Measurements from ENCODE around the gene HEXB. TPM values are rescaled to one million over a fixed set of nuclear protein-coding genes. Genes with fewer than 3 reads are reported as not detected.

Gene HEXB
- total and polyA plus RNA-seq, 2 of the 13 experiments (the other 11 are each of a cell fraction or from before 2014, with no cell fraction given), result 100 to 104 TPM

DNA sequence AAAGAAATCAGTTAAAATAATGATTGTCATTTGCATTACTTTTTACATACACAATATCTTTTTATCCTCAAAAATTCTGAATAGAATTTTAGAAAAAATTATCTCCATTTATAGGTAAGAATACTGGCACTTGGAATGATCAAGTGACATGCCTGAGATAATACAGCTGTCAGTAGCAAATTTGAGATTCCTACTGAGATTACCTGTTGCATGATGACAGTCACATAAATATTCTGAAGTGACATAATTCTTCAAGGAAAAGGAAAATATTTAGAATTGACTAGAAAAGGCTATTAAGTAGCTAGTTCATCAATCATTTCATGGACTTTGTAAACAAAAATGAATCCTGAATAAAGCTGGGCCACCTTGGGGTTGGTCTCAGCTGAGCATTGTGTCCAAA, 29.3 kb upstream of the HEXB start (continued):
- TF ChIP-seq, protein P1, sequence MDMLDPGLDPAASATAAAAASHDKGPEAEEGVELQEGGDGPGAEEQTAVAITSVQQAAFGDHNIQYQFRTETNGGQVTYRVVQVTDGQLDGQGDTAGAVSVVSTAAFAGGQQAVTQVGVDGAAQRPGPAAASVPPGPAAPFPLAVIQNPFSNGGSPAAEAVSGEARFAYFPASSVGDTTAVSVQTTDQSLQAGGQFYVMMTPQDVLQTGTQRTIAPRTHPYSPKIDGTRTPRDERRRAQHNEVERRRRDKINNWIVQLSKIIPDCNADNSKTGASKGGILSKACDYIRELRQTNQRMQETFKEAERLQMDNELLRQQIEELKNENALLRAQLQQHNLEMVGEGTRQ (IDR thresholded peaks at IDR 0.05; ENCODE audit: low read depth, low read length), result no peak
- TF ChIP-seq, protein P1 (CRISPR knock-in tag; IDR thresholded peaks at IDR 0.05; ENCODE audit: borderline replicate concordance), result no peak
- no peak for TF ChIP-seq ZNF614 (CRISPR knock-in tag; IDR thresholded peaks at IDR 0.05; ENCODE audit: borderline replicate concordance)
- no peak for TF ChIP-seq IRX3 (CRISPR knock-in tag; IDR thresholded peaks at IDR 0.05; ENCODE audit: borderline replicate concordance, low read depth)
- TF ChIP-seq MXI1 (IDR thresholded peaks at IDR 0.05; ENCODE audit: borderline replicate concordance, low read depth, low read length), result no peak
- no peak for TF ChIP-seq ZNF30 (CRISPR knock-in tag; IDR thresholded peaks at IDR 0.05)
- TF ChIP-seq ISX (CRISPR knock-in tag; conservative IDR thresholded peaks at IDR 0.05), result no peak
- TF ChIP-seq, protein P2, sequence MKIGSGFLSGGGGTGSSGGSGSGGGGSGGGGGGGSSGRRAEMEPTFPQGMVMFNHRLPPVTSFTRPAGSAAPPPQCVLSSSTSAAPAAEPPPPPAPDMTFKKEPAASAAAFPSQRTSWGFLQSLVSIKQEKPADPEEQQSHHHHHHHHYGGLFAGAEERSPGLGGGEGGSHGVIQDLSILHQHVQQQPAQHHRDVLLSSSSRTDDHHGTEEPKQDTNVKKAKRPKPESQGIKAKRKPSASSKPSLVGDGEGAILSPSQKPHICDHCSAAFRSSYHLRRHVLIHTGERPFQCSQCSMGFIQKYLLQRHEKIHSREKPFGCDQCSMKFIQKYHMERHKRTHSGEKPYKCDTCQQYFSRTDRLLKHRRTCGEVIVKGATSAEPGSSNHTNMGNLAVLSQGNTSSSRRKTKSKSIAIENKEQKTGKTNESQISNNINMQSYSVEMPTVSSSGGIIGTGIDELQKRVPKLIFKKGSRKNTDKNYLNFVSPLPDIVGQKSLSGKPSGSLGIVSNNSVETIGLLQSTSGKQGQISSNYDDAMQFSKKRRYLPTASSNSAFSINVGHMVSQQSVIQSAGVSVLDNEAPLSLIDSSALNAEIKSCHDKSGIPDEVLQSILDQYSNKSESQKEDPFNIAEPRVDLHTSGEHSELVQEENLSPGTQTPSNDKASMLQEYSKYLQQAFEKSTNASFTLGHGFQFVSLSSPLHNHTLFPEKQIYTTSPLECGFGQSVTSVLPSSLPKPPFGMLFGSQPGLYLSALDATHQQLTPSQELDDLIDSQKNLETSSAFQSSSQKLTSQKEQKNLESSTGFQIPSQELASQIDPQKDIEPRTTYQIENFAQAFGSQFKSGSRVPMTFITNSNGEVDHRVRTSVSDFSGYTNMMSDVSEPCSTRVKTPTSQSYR (CRISPR knock-in tag; IDR thresholded peaks at IDR 0.05; ENCODE audit: borderline replicate concordance), result no peak

DNA sequence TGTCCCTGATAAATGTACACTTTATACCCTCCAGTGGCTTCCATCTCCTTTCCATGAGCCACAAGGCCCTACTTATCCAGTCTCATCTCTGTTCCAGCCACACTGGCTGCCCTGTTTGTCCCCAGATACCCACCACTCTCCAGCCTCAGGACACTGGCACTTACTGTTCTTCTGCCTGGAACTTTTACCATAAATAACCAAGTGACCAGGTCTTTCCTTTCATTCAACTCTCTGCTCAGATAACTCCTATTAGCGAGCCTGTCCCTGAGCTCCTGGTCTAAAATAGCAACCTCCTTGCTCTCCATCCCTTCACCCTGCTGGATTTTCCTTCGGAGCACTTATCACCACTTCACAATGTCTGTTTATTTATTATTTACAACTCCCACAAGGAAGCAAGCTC, 27.9 kb upstream of the HEXB start:
- Histone ChIP-seq H3K9ac (ENCODE audit: insufficient read depth, low read depth, low read length) (no peak overlapping the region), H3K4me1 (ENCODE audit: insufficient read depth, low read length) (0 out of 2 replicates have a peak, but pooled peaks cover 3% of the 10 kb centered on the region), H3K27ac (ENCODE audit: extremely low read length, insufficient read depth, low read length) (no peak overlapping the region), H3K79me2 (ENCODE audit: insufficient read depth, low read length) (no peaks in the 10 kb centered on the region), H3K36me3 (replicated peaks in 1 of 2; ENCODE audit: control insufficient read depth in 1 of 2, insufficient read depth in 2 of 2, low read length in 2 of 2) (no peaks in the 10 kb centered on the region), H3K4me2 (ENCODE audit: low read depth, low read length) (no peak overlapping the region), H2AFZ (ENCODE audit: low read length) (no peak overlapping the region), H4K20me1 (ENCODE audit: insufficient read depth, low read length) (no peaks in the 10 kb centered on the region), H3K9me3 (ENCODE audit: low read length) (no peaks in the 10 kb centered on the region), H3K27me3 (ENCODE audit: control insufficient read depth in 1 of 2, insufficient read depth in 2 of 2, low read length in 2 of 2) (peaks cover 0 to 14% of the 10 kb centered on the region in 2 experiments; a peak in 2 of 5 replicates), H3K4me3 (replicated peaks in 1 of 3; ENCODE audit: insufficient read depth in 1 of 3, low read depth in 2 of 3, low read length in 3 of 3) (no peak overlapping the region)
- in situ Hi-C loops (cut with HindIII; ENCODE audit: extremely low pct_ligation_motif_present, low pct_unique_long_range_greater_than_20kb) (no loop called here), intact Hi-C loops (cut with micrococcal nuclease; ENCODE audit: unreplicated experiment) (no loop called here)
- POLR2A ChIA-PET, result no interaction called here
- DNase-seq (ENCODE audit: low spot score), result no peak
- no TSS peak for BruUV-seq (replicated peaks)
- CTCF ChIA-PET (ENCODE audit: low intra/inter-chr PET ratio, low total read pairs), result no interaction called here
- no peak for FAIRE-seq
- WGBS (ENCODE audit: low lambda C conversion rate), result 21% methylated on average over 2 of the region's 2 CpGs
- ATAC-seq, result no peak
- no peak for TF ChIP-seq NFIB (CRISPR knock-in tag; IDR thresholded peaks at IDR 0.05; ENCODE audit: borderline replicate concordance)
- TF ChIP-seq SP4 (CRISPR knock-in tag; IDR thresholded peaks at IDR 0.05), result no peak
- TF ChIP-seq MZF1 (CRISPR knock-in tag; IDR thresholded peaks at IDR 0.05; ENCODE audit: borderline replicate concordance), result no peak
- TF ChIP-seq ZNF496 (CRISPR knock-in tag; IDR thresholded peaks at IDR 0.05; ENCODE audit: insufficient replicate concordance), result no peak
- no peak for TF ChIP-seq ZKSCAN5 (CRISPR knock-in tag; IDR thresholded peaks at IDR 0.05)
- no peak for TF ChIP-seq ZNF564 (CRISPR knock-in tag; IDR thresholded peaks at IDR 0.05)
- no peak for TF ChIP-seq PAWR (CRISPR knock-in tag; IDR thresholded peaks at IDR 0.05; ENCODE audit: borderline replicate concordance)
- no peak for TF ChIP-seq ZNF34 (CRISPR knock-in tag; IDR thresholded peaks at IDR 0.05; ENCODE audit: borderline replicate concordance)
- no peak for TF ChIP-seq MTA3 (CRISPR knock-in tag; IDR thresholded peaks at IDR 0.05)
- no peak for TF ChIP-seq ZEB1 (IDR thresholded peaks at IDR 0.05; ENCODE audit: insufficient replicate concordance, low read depth)
- TF ChIP-seq ZFP36L1 (CRISPR knock-in tag; IDR thresholded peaks at IDR 0.05), result no peak
- TF ChIP-seq PITX1 (CRISPR knock-in tag; IDR thresholded peaks at IDR 0.05), result no peak
- TF ChIP-seq HNRNPK (IDR thresholded peaks at IDR 0.05; ENCODE audit: low read depth, low read length, poor library complexity, severe bottlenecking), result no peak

Data from HepG2 (cell line).